NCI-H510A (cell line): ENCODE results near the gene ABO.
"Not testable (repeated sequence)": the region's sequence is repeated elsewhere in the genome, so short reads cannot be mapped to it uniquely, and the experiment has no call there.

Experiments
- DNase-seq: peaks from one replicate; lab custom pipeline; 2025; lab: John Stamatoyannopoulos, UW

Gene ABO

DNA sequence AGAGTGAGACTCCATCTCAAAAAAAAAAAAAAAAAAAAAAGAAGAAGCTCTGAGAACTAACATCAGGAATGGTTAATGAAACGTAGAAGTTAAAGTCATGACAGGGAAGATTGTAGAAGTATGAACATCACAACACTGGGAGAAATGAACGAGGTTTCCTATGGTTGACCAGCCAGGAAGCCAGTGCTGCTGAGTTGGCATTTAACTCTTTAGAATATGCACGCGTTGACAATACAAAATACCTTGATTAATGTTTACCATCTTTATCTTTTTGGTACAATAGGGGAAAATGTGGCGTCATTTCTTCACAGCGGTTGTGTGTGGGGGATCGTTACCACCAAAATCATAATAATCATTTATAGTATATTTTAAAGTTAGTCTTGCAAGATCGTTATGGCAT lies 32.0 kb downstream of the ABO start:
- DNase-seq, result no peak

- no peak for DNase-seq
Measured at GRCh38 chr9:133242241-133242640, 32.8 kb downstream of the ABO start.

GRCh38 chr9:133239533-133240090 lies 35.4 kb downstream of the ABO start:
- no peak for DNase-seq

- no peak for DNase-seq
Measured at GRCh38 chr9:133238851-133239532, 36.0 kb downstream of the ABO start.

DNA sequence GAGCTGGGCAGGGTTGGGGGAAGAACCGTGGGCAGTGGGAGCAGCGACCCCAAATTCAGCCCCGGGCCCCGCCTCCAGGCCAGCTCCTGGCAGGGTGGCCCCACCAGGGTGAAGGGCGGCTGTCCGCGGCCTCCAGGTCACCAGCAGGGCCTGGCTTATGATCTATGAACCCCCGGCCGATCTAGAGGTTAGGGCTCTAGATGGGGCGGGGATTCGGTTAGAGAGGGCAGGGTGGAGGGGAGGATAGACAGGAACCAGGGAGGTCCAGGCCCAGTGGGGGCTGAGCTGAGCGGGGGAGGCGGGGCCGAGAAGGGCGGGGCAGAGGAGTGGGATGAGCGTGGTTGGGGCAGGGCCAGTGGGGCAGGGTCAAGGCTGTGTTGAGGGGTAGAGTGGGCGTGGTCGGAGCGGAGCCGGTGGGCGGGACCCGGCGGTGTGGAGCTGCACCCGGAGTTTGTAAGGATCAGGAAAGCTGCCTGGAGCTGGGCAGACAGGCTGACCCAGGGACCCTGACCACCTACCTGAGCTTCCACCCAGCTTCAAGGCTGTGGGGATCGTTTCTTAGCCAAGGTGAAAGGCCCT lies 36.6 kb downstream of the ABO start:
- DNase-seq, result no peak

- no peak for DNase-seq
Measured at GRCh38 chr9:133237035-133237731, 37.8 kb downstream of the ABO start.

DNA sequence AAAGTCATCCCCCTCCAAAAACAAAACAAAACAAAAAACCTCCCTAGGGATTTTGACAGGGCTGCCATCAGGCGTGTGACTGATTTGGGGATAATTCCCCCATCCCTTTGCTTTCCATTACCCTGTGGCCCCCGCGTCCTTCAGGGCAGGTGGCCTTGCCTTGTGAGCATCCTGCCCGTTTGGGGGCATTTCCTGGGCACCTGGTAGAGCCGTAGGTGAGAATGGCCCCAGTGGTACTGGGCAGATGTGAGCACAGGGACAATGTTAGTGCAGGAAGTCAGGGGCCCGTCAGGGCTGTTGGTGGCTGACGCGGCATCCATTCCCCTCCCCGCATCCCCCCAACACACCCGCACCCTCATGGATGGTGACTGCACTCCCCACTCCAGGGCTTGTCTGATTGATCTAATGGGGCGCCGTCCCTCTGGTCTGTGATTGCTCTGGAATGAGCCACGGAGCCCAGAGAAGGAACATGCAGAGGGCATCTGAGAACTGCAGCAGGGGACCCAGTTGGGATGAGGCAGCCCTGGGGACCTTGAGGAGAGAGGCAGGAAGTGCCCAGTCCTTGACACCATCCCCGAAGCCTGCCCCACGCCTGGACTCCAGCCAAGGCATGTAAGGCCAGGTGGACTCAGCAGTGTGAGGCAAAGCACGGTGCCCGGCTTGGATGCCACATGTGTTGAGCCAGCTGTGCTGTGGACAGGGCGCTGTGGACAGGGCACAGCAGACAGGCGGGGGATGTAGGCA lies 38.5 kb downstream of the ABO start:
- not testable (repeated sequence) for DNase-seq

DNA sequence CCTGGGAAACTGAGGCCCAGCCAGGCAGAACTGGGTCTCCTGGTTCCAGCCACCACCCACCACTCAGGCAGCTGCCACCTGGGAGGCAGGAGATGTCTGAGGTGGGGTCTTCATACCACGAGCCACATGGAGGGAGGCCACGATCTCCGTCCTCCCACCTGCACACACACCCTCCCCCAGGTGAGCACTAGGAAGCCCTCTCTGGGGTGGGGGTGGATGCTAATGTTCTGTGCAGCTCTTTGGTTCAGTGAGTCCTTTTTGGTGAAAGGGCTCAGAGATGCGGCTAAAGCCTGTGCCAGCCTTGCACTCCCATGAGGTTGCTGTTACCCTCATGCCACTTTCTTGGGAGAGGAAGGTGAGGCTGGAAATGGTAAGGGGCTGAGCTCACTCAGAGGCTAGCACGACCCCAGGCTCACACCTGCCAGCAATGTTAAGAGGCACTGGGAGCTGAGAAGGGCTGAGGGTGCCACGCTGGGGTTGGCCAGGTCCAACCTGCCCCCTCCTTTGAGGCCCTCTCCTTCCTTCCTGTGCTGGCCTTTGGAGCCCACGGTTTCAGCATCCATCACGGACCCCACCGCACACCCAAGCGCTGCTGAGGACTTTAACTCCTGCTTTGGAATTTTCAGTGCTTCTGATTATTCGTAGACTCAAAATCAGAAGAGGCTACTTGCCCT lies 39.3 kb downstream of the ABO start:
- no peak for DNase-seq

DNA sequence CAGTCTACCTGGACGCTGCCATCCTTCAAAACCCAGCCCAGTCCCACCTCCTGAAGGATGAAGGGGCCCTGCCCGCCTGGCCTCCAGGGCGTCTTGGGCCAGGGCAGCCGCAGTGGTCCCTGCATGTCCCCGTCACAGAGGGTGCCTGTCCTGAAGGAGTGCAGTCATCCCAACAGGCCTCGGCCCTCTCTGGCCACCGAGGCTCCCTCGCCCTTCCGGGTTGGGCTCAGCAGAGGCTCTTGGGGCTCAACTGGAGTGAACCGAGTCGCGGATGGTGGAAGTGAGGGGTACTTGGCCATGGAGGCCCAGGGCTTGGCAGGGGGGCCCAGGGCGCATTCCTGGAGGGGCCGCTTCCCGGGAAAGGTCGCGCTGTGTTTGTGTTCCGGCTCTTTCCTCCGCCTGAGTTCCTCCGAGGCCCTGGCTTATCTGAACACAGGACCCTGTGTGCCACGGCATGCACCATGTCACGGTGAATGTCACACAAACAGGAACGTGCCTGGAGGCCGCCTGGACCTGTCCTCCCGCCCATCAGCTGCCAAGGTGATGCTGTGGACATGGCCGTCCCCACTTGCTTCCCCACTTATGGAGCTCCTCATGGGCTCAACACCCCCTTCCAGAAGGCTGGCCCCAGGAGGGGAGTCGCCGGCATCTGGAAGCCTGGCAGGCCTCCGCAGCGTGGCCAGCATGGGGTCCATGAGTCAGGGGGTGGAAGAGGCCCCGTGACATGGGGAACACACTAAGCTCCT lies 40.3 kb downstream of the ABO start:
- no peak for DNase-seq

DNA sequence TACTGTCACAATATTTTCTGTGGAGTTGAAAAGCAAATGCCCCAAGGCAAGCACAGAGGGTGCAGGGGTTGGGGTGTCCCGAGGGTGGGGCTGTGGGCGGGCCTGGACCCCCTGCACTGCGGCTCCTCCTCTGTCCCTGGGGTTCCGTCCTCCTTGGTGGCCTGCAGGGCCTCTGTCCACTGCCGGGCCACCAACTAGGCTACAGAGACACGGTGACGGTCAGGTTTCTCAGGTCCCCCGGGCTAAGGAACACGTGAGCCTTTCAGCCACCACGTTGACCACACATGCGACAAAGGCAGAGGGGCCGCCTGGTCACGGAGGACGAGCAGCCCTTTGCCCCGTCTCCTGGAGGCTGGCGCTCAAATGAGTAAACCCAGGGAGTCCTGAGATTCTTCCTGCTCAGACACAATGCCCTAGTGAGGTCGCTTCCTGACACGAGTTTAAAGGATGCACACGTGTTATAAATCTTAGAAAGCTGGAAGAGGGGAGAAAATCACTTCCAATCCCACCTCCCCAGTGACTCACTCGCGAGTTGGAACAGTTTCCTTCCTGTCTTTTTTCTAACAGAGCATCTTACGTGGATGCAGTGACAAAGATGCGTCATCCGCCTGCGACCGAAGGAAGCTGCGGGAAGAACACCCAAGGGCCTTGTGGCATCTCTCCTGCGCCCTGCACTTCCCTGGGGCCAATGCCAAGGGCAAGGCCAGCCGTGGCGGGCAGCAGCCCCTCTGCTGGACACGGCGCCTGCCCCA lies 41.1 kb downstream of the ABO start:
- no peak for DNase-seq

- not testable (repeated sequence) for DNase-seq
Measured at GRCh38 chr9:133231934-133232568, 43.0 kb downstream of the ABO start.

- not testable (repeated sequence) for DNase-seq
Measured at GRCh38 chr9:133230514-133230913, 44.5 kb downstream of the ABO start.

GRCh38 chr9:133230093-133230492 lies 44.9 kb downstream of the ABO start:
- DNase-seq, result no peak

DNA sequence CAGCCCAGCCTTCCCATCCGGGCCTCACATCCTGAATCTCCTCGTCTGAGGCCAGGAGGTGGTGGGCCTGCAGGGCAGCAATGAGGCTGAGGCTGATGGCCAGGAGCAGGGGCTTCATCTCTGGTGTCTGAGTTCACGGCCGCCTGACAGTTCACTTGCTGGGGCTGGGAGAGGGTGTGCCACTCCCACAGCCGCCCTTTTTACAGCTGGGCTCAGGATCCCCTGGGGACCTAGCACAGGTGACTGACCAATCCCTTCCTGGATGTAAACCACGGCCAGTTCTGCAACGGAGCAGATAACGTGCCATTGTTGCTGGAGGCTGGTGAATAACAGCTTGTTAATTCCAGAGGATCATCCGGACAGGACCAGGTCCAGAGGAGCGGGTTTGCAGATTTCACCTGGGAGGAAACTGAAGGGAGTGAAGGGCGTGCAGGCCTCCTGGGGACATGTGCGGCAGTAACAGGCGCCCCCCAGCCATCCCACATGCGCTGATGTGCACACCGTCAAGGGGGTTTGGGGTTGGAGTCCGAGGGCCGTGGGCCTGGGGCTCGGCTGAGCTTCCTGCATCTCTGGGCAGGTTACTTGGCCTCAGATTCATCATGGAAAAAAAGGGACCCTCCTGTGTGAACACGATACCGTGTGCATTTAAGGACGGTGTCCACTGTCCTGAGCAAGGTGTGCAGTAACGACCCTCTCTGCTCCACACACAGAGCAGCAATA lies 46.4 kb downstream of the ABO start:
- DNase-seq, result not testable (repeated sequence)

DNA sequence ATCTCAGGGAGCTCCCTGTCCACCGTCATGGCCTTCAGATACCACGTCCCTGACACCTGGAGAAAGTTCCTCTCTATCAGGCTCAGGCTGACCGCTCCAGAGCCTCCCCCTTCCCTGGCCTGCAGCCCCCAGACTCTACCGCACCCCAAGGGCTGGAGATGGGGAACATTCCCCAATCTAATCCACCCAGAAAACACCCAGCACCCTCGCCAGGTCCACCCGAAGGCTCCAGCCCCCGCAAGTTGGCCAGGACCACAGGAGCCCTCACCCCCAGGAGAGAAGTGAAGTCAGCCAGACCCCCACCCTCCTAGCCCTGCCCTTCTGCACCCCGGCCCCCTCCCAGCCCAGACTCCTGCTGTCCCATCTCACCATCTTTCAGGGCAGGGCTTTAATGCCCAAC lies 47.0 kb downstream of the ABO start:
- not testable (repeated sequence) for DNase-seq

DNA sequence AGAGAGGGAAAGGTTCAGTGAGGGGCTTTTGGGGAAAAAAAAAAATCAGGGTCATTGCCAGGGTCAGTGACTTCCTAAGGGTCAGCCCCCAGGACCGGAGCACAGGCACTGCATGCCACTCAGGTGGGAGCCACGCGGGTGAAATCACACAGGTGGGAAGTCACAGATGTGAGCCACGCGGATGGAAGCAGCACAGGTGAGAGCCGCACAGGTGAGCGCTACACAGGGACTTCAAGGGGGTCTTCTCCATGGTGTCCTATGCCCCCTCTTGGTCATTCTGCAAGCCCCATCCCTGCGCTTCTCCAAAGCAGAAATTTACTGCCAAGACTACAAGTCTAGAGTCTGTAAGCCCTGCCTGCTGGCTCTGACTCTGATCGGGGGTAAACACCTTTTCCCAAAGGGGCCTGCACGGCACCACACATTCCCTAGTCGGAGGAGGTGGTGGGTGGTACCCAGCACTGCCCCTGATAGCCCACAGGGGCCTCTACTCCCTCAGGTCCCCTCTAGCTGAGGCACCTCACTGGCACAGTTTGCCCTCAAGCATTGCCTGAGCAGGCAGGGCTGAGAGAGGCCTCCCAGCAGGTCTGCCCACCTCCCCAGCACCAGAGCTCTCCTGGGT lies 47.6 kb downstream of the ABO start:
- DNase-seq, result no peak

GRCh38 chr9:133226219-133227171 lies 48.5 kb downstream of the ABO start:
- DNase-seq, result no peak
